ENCODE results near the gene NWD2. TPM values are rescaled to one million over a fixed set of nuclear protein-coding genes. Genes with fewer than 3 reads are reported as not detected.

NWD2 gene
- total and polyA plus RNA-seq, 2 experiments from 2014 or later, result 0.33 TPM; not detected in 1

DNA sequence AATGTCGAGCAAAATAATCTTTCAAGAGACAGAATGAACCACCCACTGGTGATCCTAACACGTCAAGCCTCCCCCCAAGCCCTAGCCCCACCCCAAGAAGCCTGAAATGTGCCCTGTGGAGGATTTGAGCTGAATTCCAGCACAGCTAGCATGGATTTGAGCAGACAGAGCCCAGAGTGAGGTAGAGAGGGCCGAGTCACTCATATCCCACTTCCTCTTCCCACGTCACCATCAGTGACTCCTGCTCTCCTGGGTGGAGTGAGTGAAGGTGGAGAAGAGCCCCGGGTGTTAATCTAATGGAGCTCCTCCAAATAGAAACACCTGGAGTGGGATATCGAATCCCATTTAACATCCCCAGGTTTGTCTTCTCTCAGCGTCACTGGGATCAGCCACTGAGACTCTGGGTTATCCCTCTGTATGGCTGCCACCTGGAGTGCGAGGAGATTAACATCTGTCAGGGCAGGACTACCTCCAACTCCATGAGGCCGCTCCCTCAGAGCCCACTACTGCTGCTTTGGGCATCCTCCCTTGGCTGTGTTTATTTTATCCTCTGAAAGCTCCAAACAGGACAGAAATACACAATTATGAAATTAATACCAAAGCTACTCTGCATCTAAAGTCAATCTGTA, 136.6 kb downstream of the NWD2 start:
- no peaks in the 10 kb centered on the region for H3K9me2 ChIP-seq (replicated peaks; ENCODE audit: insufficient read depth)
- H3K27me3 ChIP-seq, result no peaks in the 10 kb centered on the region
- no peak overlapping the region for H3K4me2 ChIP-seq
- H3K27ac ChIP-seq, result no peak overlapping the region
- no peaks in the 10 kb centered on the region for H3K36me3 ChIP-seq (replicated peaks; ENCODE audit: insufficient read depth, low read depth)
- H3K4me1 ChIP-seq (ENCODE audit: insufficient read depth), result no peaks in the 10 kb centered on the region
- no peak for DNase-seq (ENCODE audit: low spot score)
- no peaks in the 10 kb centered on the region for H3K79me2 ChIP-seq
- H2AFZ ChIP-seq, result no peak overlapping the region
- no peaks in the 10 kb centered on the region for H4K20me1 ChIP-seq (ENCODE audit: insufficient read depth, poor library complexity, severe bottlenecking)
- 62% methylated on average over 9 of the region's 9 CpGs for WGBS (ENCODE audit: low lambda C conversion rate, missing lambda C conversion rate)
- H3K9me3 ChIP-seq (ENCODE audit: low read depth), result no peaks in the 10 kb centered on the region
- no peak for TF ChIP-seq CTCF (IDR thresholded peaks at IDR 0.05; ENCODE audit: poor library complexity)
- TF ChIP-seq EZH2 (IDR thresholded peaks at IDR 0.05; ENCODE audit: borderline replicate concordance), result no peak
- no peak for TF ChIP-seq EZH2phosphoT487 (IDR thresholded peaks at IDR 0.05; ENCODE audit: low read depth, severe bottlenecking, unreplicated experiment)
- H3K4me3 ChIP-seq, result no peak overlapping the region

GRCh38 chr4:37383579-37384229, 139.2 kb downstream of the NWD2 start:
- no peak overlapping the region for H2AFZ ChIP-seq
- no peak overlapping the region for H3K4me2 ChIP-seq
- 18% methylated on average over 7 of the region's 7 CpGs for WGBS (ENCODE audit: low lambda C conversion rate, missing lambda C conversion rate)
- H3K27me3 ChIP-seq, result no peaks in the 10 kb centered on the region
- H3K9me3 ChIP-seq (ENCODE audit: low read depth), result no peaks in the 10 kb centered on the region
- H3K4me1 ChIP-seq (ENCODE audit: insufficient read depth), result no peaks in the 10 kb centered on the region
- H4K20me1 ChIP-seq (ENCODE audit: insufficient read depth, poor library complexity, severe bottlenecking), result no peaks in the 10 kb centered on the region
- H3K79me2 ChIP-seq, result no peaks in the 10 kb centered on the region
- no peak overlapping the region for H3K27ac ChIP-seq
- TF ChIP-seq EZH2 (IDR thresholded peaks at IDR 0.05; ENCODE audit: borderline replicate concordance), result no peak
- peak; percentile 79 for TF ChIP-seq CTCF (IDR thresholded peaks at IDR 0.05; ENCODE audit: poor library complexity)
- DNase-seq (ENCODE audit: low spot score), result peak; percentile 83
- H3K9me2 ChIP-seq (replicated peaks; ENCODE audit: insufficient read depth), result no peaks in the 10 kb centered on the region
- no peak overlapping the region for H3K4me3 ChIP-seq
- H3K36me3 ChIP-seq (replicated peaks; ENCODE audit: insufficient read depth, low read depth), result no peaks in the 10 kb centered on the region

DNA sequence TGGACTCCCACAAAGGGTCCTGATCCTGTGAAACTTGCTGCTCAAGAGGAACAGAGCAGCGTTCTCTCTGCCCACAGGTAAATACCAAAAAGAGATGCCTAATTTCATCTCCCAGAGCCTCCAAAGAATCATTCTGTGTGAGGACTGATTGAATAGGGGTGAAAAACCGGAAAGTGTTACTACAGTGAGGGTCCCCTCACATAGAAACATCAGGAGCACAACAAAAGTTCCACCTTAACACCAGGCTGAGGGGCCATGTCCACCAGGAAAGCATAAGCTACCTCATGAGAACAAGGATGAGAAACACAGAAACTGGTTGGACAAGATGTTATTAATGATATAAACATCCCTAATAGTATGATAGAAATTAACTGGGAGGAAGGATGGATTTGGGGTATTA, 140.9 kb downstream of the NWD2 start:
- WGBS (ENCODE audit: low lambda C conversion rate, missing lambda C conversion rate), result 80% methylated on average over 2 of the region's 2 CpGs
- Histone ChIP-seq H3K36me3 (replicated peaks; ENCODE audit: insufficient read depth, low read depth) (no peaks in the 10 kb centered on the region), H3K9me3 (ENCODE audit: low read depth) (no peaks in the 10 kb centered on the region), H3K4me3 (no peak overlapping the region), H3K27ac (no peak overlapping the region), H3K79me2 (no peaks in the 10 kb centered on the region), H3K4me1 (ENCODE audit: insufficient read depth) (no peaks in the 10 kb centered on the region), H3K4me2 (no peak overlapping the region), H3K27me3 (no peaks in the 10 kb centered on the region), H2AFZ (no peak overlapping the region), H4K20me1 (ENCODE audit: insufficient read depth, poor library complexity, severe bottlenecking) (no peaks in the 10 kb centered on the region), H3K9me2 (replicated peaks; ENCODE audit: insufficient read depth) (no peaks in the 10 kb centered on the region)
- no peak for TF ChIP-seq CTCF (IDR thresholded peaks at IDR 0.05; ENCODE audit: poor library complexity)
- no peak for TF ChIP-seq EZH2phosphoT487 (IDR thresholded peaks at IDR 0.05; ENCODE audit: low read depth, severe bottlenecking, unreplicated experiment)
- TF ChIP-seq EZH2 (IDR thresholded peaks at IDR 0.05; ENCODE audit: borderline replicate concordance), result no peak
- no peak for DNase-seq (ENCODE audit: low spot score)
